GM12892 (cell line): ENCODE data around the gene SLC35F2.

Source experiments
- POLR2A ChIP-seq: IDR thresholded peaks from 2 replicates; pipeline ENCODE4 v1.6.1; 2011; ENCODE audit warnings: low read depth, low read length, control low read depth
- TAF1 ChIP-seq: IDR thresholded peaks from 2 replicates; pipeline ENCODE4 v1.6.1; 2011; ENCODE audit warnings: low read depth, mild to moderate bottlenecking, control low read depth, low read length, borderline replicate concordance

GRCh38 chr11:107824668-107825369 is 33.8 kb downstream of the SLC35F2 start:
- TF ChIP-seq TAF1 (no peak), POLR2A (no peak)
